WERI-Rb-1 (cell line): ENCODE results near the gene TNFRSF11A.

Source experiments
- DNase-seq: peaks from one replicate; pipeline ENCODE4 v3.0.0-alpha.2; 2020
- H3K27ac ChIP-seq: fragments of 250-450 bp; sonication (Bioruptor Pico); 2 replicates; pipeline ENCODE4 v1.5.1; 2020; ENCODE audit warnings: mild to moderate bottlenecking, moderate library complexity
- H3K27me3 ChIP-seq: fragments of 250-450 bp; sonication (Bioruptor Pico); 2 replicates; pipeline ENCODE4 v1.5.1; 2021; ENCODE audit warnings: mild to moderate bottlenecking, low read depth, moderate library complexity; ENCODE audit not compliant: insufficient read depth, severe bottlenecking
- H3K36me3 ChIP-seq: fragments of 250-450 bp; sonication (Bioruptor Pico); 2 replicates; pipeline ENCODE4 v1.5.1; 2020; ENCODE audit warnings: mild to moderate bottlenecking, moderate library complexity
- H3K4me3 ChIP-seq: 2 replicates; pipeline ENCODE4 v1.5.1; 2011; ENCODE audit warnings: low read depth, mild to moderate bottlenecking, control low read depth, low read length
- H3K9me3 ChIP-seq: fragments of 250-450 bp; sonication (Bioruptor Pico); 2 replicates; pipeline ENCODE4 v1.5.1; 2021; ENCODE audit warnings: mild to moderate bottlenecking, moderate library complexity; ENCODE audit not compliant: severe bottlenecking
- TF ChIP-seq, protein P1 (sequence below): IDR thresholded peaks from 2 replicates; pipeline ENCODE4 v1.5.1; 2011; ENCODE audit warnings: low read depth, mild to moderate bottlenecking, control low read depth, inconsistent platforms, low read length

The TNFRSF11A gene

DNA sequence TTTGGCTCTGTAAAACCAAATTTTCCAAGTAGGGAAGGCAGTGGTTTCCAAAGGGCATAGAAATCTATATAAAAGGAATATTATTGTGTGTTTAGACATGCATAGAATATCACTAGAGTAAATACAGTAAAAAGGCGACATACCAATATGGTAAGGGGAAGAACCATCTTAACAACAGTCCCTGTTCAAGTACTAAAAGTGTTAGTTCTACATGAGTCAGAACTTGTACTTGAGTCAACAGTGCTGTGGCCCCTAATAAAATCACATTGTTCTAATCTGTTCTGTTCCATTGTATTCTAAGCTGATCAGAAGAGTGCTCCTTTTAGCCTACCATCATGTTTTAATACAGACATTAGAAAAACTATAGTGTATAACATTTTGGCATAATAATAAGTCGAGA is 36.1 kb upstream of the TNFRSF11A start:
- TF ChIP-seq, protein P1, sequence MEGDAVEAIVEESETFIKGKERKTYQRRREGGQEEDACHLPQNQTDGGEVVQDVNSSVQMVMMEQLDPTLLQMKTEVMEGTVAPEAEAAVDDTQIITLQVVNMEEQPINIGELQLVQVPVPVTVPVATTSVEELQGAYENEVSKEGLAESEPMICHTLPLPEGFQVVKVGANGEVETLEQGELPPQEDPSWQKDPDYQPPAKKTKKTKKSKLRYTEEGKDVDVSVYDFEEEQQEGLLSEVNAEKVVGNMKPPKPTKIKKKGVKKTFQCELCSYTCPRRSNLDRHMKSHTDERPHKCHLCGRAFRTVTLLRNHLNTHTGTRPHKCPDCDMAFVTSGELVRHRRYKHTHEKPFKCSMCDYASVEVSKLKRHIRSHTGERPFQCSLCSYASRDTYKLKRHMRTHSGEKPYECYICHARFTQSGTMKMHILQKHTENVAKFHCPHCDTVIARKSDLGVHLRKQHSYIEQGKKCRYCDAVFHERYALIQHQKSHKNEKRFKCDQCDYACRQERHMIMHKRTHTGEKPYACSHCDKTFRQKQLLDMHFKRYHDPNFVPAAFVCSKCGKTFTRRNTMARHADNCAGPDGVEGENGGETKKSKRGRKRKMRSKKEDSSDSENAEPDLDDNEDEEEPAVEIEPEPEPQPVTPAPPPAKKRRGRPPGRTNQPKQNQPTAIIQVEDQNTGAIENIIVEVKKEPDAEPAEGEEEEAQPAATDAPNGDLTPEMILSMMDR = no peak
- H3K27ac ChIP-seq = no peak overlapping the region

DNA sequence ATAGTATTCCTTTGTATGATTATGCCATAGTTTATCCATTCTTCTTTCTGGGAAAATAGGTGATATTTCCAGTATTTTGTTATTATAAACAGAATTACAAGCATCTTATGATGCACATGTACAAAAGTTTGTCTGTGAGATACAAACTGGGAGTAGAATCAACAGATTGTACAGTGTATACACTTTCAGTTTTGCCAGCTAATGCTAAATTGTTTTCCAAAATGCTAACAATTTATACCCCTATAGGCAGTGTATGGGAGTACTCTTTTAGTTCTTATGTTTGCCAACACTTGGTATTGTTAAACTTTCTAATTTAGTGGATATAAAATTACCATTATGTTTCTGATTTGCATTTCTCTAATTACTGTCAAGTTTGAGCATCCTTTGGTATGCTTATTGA is 31.0 kb upstream of the TNFRSF11A start:
- Histone ChIP-seq H3K4me3 (no peak overlapping the region), H3K9me3 (no peaks in the 10 kb centered on the region), H3K36me3 (peaks cover 4% of the 10 kb centered on the region), H3K27me3 (no peaks in the 10 kb centered on the region), H3K27ac (no peak overlapping the region)
- TF ChIP-seq, protein P1 = no peak
- DNase-seq = no peak

More for the DNA sequence above, 36.1 kb upstream of the TNFRSF11A start:
- Histone ChIP-seq H3K4me3 (no peak overlapping the region), H3K9me3 (no peaks in the 10 kb centered on the region), H3K36me3 (peaks cover 9% of the 10 kb centered on the region), H3K27me3 (no peaks in the 10 kb centered on the region)
- no peak for DNase-seq

DNA sequence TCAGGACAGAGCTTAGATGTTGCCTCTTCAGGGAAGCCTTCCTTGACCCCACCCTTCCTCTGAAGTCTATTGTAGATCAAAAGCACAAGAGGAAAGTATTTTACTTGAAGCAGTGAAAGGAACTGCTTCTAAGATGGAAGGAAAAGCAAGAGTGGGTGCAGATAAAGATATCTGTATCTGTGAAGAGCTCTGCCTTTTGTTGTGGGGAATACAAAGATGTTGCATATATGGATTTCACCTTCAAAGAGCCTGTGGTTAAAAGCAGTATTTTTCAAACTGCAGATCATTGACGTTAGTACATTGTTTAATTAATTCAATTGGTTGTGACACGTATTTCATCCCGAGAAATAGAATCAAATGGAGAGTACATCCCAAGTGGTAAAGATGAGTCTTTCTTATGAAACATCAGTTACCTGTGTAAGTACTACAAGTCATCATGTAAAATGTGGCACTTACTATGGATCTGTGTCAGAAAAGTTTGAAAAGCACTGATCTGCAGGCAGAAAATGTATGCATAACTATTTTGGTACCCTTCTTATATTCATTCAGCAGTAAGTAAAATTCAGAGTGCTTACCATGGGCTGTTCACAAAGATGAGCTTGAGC is 24.6 kb upstream of the TNFRSF11A start:
- Histone ChIP-seq H3K36me3 (peaks cover 16% of the 10 kb centered on the region), H3K27me3 (no peaks in the 10 kb centered on the region)
- TF ChIP-seq, protein P1 = no peak

DNA sequence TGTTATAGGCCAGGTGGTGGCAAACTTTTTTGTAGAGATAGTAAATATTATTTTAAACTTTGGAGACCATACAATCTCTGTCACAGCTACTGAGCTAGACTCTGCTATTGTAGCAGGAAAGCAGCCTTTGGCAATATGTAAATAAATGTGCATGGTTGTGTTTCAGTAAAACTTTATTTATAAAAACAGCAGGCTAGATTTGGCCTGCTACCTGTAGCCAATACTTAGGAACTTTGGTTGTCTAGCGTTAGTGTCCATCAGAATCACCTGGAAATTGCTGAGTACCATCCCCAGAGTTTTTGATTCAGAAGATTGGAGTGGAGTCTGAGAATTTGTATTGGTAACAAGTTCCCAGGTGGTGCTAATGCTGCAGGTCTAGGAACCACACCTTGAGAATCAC is 23.8 kb upstream of the TNFRSF11A start:
- no peak overlapping the region for H3K27ac ChIP-seq
- TF ChIP-seq, protein P1 = no peak
- H3K27me3 ChIP-seq = no peaks in the 10 kb centered on the region
- DNase-seq = no peak
- no peak overlapping the region for H3K4me3 ChIP-seq
- peaks cover 16% of the 10 kb centered on the region for H3K36me3 ChIP-seq
- H3K9me3 ChIP-seq = no peaks in the 10 kb centered on the region

More for the DNA sequence above, 24.6 kb upstream of the TNFRSF11A start:
- H3K4me3 ChIP-seq = no peak overlapping the region
- no peak for DNase-seq
- H3K9me3 ChIP-seq = no peaks in the 10 kb centered on the region
- no peak overlapping the region for H3K27ac ChIP-seq

DNA sequence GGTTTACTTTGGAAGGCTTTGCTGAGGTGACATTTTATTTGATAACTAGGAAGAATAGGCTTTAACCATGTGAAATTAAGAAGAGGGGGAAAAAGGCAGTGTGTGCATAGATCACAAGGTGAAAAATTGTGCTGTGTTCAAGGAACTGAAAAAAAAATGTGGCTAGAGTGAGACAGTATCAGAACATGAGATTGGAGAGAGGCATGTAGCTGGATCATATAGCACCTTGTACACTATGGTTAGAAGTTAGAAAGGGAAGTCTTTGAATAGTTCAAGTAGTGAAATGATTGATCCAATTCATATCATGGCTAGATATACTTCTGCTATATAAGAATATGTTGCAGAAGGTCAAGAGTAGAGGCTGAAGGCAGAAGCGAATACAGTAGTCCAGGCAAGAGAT is 12.3 kb upstream of the TNFRSF11A start:
- no peak overlapping the region for H3K27ac ChIP-seq
- H3K36me3 ChIP-seq = peaks cover 5% of the 10 kb centered on the region; the same call in 1 of the 2 replicates
- DNase-seq = no peak
- peaks cover 4% of the 10 kb centered on the region for H3K9me3 ChIP-seq
- TF ChIP-seq, protein P1 = no peak
- no peaks in the 10 kb centered on the region for H3K27me3 ChIP-seq
- no peak overlapping the region for H3K4me3 ChIP-seq
